SK-MEL-5 (cell line): ENCODE data around the gene NCMAP. TPM values are rescaled to one million over a fixed set of nuclear protein-coding genes. Genes with fewer than 3 reads are reported as not detected.
"Not testable (repeated sequence)": the region's sequence is repeated elsewhere in the genome, so short reads cannot be mapped to it uniquely, and the experiment has no call there.

Source experiments
- DNase-seq: peaks from one replicate; pipeline ENCODE4 v3.0.0-alpha.2; 2016; ENCODE audit warnings: low read depth, low spot score
- in situ Hi-C: cut with HindIII; loops from 2 replicates; pipeline ENCODE4 v1.10.0; 2016; ENCODE audit warnings: low sequenced_read_pairs, high pct_unique_total_duplicates, low pct_unique_long_range_greater_than_20kb
- total RNA-seq: library from RNA; depleted of rRNA; stranded (reverse); fragments of >200 nt; shearing (Covaris generic); gene quantifications from 2 replicates; pipeline ENCODE4 v1.2.3, GENCODE V29; 2014

NCMAP gene
- total RNA-seq, 1 experiment from 2014 or later: not detected

DNA sequence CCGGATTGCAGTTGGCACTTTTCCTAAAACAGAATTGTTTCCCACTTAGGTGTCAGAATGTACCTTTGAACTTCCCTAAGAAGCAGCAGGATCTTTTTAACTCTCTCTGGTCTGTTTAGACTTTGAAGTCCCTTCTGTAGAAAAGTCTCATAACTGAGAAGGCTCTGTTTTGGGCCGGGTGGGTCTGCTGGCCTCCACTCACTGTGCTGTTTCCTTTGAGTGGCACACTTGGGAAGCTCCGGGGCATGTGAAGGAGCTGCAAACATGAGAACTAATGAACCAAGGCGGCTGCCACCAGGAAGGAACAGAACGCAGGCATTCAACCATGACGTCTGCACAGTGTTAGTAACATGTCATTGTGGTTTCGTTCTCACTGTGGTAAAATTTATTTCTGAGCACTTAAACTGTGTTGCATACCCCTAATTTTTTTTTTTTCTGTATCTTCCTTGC is 19.5 kb upstream of the NCMAP start:
- DNase-seq: peak; percentile 83
- in situ Hi-C loops: loop anchor here (25.0 kb wide), 1 partner anchor 276 kb away; no protein-coding TSS in a partner anchor

DNA sequence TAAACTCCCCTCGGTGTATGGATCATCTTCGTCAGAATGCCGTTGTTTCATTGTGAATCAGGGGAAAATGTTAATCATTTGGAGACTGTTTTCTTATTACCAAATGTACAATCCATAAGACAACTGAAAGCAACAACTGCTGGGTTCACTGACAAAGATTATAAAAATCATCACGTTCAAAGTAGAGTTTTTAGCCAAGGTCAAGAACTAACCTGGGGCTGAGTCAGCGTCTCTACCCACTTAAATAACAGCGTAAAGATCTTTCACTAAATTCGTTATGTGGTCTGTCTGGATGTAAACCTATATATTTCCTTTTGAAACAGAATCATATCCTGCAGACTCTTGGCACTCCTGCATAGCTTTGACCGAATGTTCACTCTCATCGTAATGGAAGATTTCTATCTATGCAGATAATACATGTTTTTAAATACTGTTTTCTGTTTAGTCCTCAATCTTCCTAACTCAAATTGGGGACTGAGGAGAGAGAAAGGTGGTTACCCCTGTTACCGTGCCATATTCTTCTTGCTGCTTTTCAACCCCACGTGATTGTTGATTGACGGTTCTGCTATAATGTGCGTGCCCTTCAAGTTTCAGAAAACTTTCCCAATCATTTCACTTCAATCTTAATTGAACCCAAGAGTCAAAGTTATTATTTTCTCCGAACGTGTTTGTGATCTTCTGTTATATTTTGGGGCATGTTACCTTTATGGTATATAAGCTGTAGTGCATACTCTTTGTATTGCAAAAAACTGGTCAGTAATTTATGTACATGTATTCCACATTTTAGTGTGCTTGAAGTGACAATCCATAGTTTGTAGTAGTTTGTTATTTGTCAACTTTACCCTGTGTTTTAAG is 15.6 kb upstream of the NCMAP start:
- no peak for DNase-seq
- in situ Hi-C loops: loop anchor here (25.0 kb wide), 1 partner anchor 272 kb away; no protein-coding TSS in a partner anchor

DNA sequence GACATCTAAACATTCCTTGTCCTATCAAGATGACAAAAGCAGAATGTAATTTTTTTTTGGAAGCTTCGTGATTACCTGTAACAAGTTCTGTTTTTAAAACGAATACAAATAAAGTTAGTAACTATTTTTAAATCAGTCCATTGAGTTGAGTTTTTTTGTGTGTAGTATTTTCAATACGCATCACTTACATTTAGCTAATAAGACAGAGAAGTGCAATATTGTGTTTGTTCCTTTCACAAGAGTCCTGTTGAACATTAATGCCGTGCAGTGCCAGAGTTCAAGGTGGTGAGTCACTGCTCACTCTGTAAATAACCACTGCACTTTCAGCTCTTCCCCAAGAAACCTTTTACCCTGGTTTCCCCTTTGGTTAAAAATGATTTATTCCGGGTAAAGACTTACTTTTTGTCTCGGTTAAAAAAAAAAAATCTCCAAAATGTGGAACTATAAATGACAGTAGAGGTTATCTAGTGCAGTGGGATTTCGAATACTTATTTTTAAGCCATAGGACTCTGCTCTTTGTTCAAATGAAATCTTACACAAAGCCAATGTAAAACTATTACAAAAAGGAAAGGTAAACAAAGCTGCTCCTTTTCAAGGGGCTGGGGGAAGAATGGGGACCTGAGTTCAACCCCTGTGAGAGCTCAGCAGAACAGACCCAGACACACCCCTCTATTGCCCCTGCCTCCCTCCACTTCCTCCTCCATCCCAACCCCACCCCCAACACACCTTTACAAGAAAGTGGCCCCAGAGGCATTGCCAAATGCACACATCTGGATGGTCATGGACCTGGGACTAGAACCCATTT is 14.8 kb upstream of the NCMAP start:
- in situ Hi-C loops: loop anchor here (25.0 kb wide), 1 partner anchor 271 kb away; no protein-coding TSS in a partner anchor
- no peak for DNase-seq

GRCh38 chr1:24541711-24542346 is 14.1 kb upstream of the NCMAP start:
- in situ Hi-C loops: loop anchor here (25.0 kb wide), 1 partner anchor 270 kb away; no protein-coding TSS in a partner anchor
- peak; percentile 40 for DNase-seq

DNA sequence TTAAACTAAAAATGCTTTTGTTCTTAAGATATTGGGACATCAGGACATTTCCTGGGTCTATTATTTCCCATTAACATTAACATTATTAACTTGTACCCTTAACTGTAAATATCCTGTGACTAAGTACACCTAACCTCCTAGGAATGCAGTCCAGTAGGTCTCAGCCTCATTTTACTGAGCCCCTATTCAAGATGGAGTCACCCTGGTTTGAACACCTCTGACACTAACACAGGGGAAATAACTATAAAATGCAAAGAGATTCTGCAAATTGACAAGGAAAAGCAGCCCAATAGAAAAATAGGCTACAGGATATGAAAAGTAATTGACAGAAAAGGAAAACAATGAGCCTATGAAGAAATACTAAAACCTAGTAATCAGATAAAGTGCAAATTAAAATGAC is 11.6 kb upstream of the NCMAP start:
- DNase-seq: no peak
- in situ Hi-C loops: loop anchor here (25.0 kb wide), 1 partner anchor 268 kb away; no protein-coding TSS in a partner anchor

DNA sequence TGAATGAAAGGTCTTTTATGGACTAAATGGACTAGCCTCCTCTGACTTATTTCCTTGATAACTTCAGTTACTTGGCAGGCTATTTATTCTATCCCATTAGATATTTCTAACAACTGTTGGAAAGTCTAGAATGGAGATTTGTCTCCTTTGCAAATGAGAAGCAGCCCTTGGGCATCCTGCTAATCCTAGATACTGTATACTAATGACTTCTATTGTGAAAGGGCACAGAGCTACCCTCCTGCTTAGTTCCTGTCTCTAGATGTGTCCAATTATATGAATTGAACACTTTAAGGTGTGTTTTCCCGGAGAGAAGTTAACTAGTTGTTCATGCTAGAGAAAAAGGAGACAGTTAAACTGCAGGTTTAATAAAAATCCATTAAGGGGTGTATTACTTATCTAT is 10.2 kb upstream of the NCMAP start:
- in situ Hi-C loops: loop anchor here (25.0 kb wide), 1 partner anchor 267 kb away; no protein-coding TSS in a partner anchor
- no peak for DNase-seq

GRCh38 chr1:24547195-24547594 is 8.7 kb upstream of the NCMAP start:
- no peak for DNase-seq
- in situ Hi-C loops: loop anchor here (25.0 kb wide), 1 partner anchor 265 kb away; no protein-coding TSS in a partner anchor

DNA sequence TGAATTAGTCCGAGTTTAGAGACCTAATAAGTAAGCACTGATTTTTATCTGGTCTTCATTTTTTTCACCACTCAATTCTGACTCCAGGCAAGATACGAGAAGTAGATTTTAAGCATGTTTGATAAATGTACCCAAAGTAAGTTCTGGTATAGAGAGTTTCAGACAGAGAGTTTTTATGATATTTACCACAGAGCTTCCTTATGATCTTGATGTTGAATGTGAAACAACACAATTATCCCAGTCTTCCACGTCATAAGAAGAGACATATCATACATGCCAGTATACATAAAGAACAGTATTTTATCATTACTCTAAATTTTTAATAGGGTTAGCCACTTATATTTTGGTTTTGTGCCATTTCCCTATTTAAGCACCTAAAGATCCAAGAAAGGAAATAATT is 7.8 kb upstream of the NCMAP start:
- in situ Hi-C loops: loop anchor here (25.0 kb wide), 1 partner anchor 264 kb away; no protein-coding TSS in a partner anchor
- no peak for DNase-seq

DNA sequence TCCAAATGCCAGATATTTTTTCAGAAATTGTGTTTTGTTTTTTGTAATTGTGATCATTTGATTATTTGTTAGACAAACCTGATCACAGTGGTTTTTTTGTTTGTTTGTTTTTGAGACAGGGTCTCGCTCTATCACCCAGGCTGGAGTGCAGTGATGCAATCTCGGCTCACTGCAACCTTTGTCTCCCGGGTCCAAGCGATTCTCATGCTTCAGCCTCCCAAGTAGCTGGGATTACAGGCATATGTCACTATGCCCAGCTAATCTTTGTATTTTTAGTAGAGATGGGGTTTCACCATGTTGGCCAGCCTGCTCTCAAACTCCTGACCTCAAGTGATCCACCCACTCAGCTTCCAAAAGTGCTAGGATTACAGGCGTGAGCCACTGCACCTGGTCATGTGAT is 6.7 kb upstream of the NCMAP start:
- in situ Hi-C loops: loop anchor here (25.0 kb wide), 1 partner anchor 263 kb away; no protein-coding TSS in a partner anchor
- not testable (repeated sequence) for DNase-seq

DNA sequence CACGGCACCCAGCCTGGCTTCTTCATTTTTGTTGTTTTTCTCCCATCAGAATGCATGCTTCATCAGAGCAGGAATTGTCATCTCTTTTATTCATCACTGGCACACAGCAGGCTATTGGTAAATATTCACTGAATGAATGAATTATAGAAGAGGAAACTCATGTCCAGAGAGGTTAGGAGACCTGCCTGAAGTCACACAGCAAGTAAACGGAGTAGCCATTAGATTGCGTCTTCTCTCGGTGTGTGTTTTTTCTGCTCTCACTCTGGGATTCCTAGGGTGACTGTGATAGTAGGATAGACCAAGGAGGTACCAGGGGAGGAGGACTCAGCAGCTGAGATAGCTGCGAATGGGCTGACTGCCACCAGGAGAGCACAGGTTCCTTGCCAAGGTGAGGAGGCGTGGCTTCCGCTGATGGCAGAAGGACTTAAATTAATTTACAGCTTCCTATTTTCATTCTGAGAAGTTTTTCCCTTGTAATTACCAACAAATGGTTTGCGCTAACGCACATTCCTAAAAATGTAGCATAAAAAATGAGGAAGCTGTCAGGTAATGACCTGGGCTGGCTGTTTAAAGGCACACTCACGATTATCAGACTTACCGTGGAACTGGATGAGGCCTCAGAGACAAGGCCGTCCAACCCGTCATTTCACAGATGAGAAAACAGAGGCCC is 4.5 kb upstream of the NCMAP start:
- no peak for DNase-seq
- in situ Hi-C loops: no loop called here

- in situ Hi-C loops: no loop called here
- DNase-seq: peak; percentile 43
These were observed 3.8 kb upstream of the NCMAP start for GRCh38 chr1:24551960-24552571.

- DNase-seq: no peak
- in situ Hi-C loops: no loop called here
These were observed 2.0 kb upstream of the NCMAP start for GRCh38 chr1:24553931-24554330.

- DNase-seq: no peak
- in situ Hi-C loops: no loop called here
These were observed 1.2 kb upstream of the NCMAP start for GRCh38 chr1:24554714-24555113.

DNA sequence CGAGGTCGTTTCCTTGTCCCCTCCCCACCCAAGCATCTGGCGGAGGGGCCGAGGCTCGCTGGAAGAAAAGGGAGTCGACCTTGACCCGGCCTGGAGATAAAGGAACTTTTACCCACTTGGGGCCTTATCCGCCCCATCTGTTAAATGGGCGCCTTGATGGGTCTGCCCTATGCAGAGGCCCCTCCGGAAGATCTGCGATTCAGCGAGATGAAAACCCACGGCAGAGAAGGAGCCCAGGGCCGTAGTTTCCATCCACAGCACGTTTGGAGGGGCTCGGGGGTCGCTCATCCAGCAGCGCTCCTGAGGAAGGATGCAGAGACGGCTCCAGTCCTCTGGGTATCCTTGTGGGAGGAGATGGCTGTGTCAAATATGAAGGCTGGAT is 518 bp downstream of the NCMAP start:
- in situ Hi-C loops: no loop called here
- no peak for DNase-seq

DNA sequence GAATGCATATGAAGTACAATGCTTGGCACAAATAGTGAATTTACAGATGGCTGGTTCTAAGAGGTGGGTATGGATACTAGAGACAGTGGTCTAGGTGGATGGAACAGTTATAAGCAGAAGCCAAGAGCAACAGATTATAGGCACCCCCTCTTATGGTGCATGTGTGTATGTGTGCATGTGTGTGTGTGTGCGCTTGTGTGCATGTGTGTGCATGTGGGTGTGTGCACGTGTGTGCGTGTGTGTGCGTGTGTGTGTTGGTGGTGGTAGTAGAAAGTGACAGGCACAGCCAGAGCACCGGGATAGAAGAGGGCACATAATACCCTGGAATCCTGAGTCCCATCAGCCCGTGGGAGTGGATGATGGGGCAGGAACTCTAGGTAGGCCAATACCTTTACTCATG is 1.3 kb downstream of the NCMAP start:
- in situ Hi-C loops: no loop called here
- DNase-seq: no peak

GRCh38 chr1:24557711-24558131 is 1.8 kb downstream of the NCMAP start:
- in situ Hi-C loops: no loop called here
- DNase-seq: no peak

GRCh38 chr1:24558455-24558854 is 2.6 kb downstream of the NCMAP start:
- in situ Hi-C loops: no loop called here
- no peak for DNase-seq
